CD4-positive, alpha-beta T cell treated with Interferon gamma for 1 hour (primary cell): ENCODE measurements around the gene RILPL1.
"Not testable (repeated sequence)": the region's sequence is repeated elsewhere in the genome, so short reads cannot be mapped to it uniquely, and the experiment has no call there.

Experiments
- DNase-seq: peaks from one replicate; pipeline ENCODE4 v3.0.0-alpha.2; 2020

RILPL1 gene

DNA sequence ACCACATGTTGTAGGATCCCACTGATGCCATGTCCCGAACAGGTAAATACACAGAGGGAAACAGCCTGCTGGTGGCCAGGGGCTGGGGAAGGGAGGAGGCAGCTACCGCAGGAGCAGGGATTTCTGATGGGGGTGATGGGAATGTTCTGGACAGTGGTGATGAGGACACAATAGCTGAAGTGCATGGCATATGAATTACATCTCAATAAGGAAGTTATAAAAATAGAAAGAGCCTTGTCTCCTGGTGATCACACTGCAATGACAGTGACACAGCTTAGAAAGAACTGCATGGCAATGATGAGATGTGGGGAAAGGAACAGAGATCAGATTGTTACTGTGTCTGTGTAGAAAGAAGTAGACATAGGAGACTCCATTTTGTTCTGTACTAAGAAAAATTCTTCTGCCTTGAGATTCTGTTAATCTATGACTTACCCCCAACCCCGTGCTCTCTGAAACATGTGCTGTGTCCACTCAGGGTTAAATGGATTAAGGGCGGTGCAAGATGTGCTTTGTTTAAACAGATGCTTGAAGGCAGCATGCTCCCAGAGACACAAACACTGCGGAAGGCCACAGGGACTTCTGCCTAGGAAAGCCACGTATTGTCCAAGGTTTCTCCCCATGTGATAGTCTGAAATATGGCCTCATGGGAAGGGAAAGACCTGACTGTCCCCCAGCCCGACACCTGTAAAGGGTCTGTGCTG is 41.0 kb downstream of the RILPL1 start:
- DNase-seq, result not testable (repeated sequence)

DNA sequence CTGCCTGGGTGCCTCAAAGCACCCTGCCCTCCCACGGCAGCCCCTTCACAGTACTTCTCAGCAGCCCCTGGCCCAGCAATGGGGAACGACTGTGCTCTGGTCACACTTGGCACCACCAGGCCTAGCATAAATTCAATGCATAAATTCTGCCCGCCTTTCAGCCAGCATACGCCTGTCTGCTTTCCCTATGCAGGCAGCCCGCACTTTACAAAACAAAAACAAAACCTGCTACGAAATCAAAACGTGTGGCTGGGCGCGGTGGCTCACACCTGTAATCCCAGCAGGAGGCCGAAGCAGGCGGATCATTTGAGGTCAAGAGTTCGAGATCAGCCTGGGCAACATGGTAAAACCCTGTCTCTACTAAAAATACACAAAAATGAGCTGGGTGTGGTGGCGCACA is 42.0 kb downstream of the RILPL1 start:
- no peak for DNase-seq

DNA sequence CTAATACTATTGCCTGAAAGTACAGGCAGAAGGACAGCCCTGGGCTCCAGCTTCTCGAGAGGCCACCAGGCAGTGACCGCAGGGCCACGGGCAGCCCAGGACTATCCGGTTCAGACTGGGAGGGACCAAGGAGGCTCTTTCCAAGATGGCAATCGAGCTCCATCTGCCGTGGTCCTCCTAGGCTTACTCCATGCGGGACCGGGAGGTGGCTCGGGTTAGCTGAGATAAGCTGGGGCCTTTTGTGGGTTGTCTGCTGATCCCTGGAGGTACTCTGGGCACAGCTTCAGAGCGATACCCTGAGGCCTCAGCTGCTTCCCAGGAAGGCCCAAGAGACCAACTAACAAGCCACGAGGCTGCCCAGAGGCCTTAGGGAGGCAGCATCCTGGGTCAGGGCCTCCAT is 42.5 kb downstream of the RILPL1 start:
- DNase-seq, result no peak

DNA sequence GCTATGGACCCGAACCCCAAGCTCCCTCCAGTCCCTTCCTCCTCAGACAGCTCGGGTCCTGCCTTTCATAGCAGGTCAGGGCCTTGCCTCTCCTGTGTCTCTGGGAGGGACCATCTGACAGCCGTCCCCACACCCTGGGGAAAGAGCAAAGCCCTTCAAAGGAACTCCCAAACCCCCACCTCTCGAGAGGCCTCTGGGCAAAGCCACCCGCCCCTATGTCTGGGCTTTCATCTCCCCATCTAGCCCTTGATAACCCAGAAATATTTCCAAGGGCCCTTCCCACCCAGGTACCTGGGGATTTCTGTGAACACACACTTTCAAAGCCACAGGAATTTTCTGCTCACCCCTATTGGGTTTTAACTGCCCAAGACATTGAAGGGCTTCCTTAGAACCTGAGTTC is 43.4 kb downstream of the RILPL1 start:
- DNase-seq, result no peak

DNA sequence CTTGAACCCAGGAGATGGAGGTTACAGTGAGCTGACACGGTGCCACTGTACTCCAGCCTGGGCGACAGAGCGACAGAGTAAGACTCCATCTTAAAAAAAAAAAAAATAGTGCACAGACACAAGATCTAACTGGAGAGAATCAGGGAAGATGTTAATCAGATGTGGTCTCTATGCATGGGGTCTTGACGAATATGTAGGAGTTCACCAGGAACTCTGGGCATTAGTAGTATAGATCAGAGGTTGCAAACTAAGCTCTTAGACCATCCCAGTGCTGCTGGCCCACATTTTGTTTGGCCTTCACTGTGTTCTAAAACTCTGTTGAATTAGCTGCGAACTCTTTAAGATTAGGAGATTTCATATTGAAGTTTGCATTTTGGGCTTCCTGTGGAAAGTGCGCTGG is 43.9 kb downstream of the RILPL1 start:
- DNase-seq, result no peak

DNA sequence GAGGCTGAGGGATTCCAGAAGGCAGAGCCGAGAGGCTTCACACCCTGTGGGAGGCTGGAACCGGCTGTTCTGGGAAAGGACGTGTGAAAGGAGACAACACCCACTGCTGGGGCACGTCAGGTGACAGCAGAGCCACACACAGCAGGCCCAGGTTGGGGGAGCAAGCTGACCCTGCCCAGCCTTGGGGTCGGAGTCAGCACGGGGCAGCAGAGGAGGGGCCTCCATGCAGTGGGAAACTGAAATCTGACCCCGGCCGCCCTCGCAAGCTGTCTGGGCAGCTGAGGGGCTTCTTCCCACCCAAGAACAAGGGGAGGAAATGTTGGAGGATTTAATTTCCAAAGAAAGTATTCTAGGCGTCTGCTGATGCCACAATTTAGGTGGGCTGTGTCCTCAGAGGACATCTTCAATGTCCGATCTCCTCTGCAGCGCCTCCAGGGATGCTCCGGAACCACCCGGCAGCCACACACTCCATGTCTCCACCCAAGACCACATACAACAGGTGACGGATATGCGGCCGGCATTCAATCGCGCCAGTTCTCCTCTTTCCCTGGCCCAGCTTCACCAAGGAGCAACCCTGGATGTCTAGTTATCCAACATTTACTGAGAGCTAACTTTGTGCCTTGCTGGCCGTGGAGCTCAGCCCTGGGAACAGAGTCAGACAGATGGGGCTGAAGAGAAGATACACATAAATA is 44.8 kb downstream of the RILPL1 start:
- no peak for DNase-seq

DNA sequence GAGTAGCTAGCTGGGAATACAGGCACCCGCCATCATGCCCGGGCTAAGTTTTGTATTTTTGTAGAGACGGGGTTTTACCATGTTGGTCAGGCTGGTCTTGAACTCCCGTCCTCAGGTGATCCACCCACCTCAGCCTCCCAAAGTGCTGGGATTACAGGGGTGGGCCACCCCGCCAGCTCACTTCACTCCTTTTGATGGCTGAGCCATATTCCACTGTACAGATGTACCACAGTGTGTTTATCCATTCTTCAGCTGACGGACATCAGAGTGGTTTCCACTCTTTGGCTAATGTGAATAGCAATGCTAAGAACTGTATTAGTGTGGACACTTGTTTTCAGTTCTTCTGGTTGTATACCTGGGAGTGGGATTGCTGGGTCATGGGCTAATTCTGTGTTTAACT is 46.1 kb downstream of the RILPL1 start:
- DNase-seq, result no peak

DNA sequence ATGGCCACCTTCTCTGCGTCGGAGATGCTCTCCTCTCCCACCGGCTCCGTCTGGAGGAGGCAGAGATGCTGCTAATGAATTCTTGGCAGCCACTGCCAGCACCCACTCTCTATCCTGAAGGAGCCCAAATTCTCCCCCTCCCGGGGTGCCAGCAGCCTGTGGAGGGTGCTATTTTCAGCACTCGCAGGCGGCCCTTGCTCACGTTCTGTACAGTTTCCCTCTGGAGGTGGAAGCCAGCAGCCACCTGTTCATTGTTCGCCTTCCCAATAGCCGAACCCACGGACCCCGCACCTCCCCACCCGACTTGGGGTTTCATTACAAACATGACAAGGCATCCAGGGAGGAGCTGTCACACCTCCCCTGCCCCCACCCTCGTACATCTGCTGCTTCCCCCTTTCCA is 47.8 kb downstream of the RILPL1 start:
- DNase-seq, result no peak

DNA sequence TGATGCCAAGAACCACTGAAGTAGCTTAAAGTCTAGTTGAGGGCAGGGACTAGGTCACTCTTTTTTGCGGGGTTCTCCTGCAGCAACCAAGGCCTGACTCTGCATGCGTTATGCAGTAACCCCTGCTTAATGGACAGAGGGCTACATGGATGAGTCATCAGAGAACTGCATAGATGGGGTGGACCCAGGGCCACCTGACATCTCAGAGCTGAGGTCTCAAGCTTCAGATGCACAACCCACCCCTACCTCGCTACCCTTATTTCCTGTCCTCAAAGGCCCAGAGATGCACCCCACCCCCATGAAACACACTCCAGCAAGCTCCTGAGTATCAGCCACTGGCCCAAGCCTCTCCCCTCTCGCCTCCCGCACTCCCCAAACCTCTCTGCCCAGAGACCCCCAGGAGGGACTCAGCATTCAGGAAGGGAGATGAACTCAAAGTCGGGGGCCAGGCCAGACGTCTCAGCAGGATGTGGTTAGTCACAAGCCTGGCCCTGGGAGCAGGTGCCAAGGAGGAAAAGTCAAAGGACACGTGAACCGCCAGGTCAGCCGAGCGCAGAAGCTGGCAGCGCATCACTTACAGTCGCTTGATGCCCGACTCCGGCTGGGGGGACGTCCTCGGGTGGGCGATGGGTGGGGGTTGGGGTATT is 49.8 kb downstream of the RILPL1 start:
- DNase-seq, result no peak

DNA sequence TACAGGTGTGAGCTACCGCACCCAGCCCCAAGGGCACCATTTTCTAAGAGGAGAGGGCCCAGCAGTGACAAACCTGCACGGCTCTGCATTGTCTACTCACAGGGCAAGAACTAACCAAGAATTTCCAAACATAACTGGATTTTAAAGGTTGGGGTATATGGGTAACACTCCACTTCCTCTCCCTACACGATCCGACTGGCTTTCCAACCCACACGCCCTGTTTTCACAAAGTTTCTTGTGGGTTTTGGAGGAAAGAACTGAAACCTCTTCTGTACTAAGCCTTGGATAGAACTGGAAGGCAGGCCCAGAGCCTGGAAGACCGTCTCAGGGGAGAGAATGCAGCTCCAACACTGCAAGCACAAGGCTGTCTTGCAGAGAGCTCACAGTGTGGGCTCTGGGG is 50.6 kb downstream of the RILPL1 start:
- DNase-seq, result no peak

DNA sequence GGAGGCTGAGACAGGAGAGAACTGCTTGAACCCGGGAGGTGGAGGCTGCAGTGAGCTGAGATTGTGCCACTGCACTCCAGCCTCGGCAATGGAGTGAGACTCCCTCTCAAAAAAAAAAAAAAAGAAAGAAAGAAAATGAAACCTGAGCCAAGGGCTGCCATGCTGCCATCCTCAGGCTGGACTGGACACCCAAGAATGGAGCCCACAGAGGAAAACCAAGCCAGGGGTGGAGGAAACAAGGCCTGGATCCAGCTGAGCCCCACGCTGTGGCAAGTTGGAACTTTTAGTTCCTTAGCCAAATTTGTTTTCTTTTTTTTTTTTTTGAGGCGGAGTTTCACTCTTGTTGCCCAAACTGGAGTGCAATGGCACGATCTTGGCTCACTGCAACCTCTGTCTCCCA is 52.3 kb downstream of the RILPL1 start:
- not testable (repeated sequence) for DNase-seq

DNA sequence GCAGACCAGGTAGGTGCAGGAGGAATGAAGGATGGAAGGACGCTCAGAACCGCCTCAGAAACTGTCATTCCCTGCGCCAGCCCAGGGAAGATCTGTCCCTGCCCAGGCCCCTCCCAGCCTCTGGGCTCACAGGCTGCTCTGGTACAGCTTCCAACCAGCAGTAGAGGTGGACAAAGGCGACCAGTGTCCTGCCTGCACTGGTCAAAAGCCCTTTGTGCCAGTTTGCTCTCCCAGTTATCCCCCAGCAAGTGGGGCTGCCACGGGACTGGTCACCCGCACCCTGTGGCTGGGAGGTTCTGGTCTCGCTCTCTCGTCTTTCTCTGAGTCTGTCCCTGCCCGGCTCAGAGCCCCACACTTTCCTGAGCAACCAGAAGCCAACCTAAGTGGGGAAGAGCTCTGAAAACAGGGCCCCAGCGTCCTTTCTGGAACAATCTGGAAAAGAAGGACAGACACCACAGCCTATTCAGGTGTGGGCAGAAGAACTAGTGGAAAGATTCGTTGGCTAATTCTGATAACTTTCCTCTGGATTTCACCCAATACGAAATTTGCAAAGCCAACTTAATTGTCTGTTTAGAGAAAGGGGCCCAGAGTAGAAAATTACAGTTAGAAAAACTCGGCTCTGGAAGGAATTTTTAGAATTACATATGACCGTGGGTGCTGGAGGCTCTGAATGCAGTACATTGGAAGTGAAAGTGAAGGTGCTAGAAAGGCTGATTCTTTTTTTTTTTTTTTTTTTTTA is 53.9 kb downstream of the RILPL1 start:
- DNase-seq, result no peak

DNA sequence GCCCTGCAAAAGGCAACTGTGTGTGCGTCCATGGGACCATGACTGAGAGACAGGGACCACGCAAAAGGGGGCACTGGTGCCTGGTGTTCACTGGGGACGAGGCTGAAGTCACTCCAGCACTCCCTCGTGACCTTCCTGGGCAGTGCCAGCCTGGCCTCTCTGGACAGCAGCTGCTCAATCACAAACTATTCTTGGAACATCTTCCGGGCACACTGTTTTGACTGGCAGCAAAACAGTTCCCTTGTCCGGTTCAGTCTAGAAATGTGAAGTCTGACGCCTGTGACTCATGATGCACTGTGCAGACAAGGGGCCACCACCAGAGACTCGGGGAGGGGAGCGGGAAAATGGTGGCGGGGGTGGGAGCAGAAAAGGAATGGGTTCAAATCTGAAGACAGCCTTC is 54.8 kb downstream of the RILPL1 start:
- no peak for DNase-seq

DNA sequence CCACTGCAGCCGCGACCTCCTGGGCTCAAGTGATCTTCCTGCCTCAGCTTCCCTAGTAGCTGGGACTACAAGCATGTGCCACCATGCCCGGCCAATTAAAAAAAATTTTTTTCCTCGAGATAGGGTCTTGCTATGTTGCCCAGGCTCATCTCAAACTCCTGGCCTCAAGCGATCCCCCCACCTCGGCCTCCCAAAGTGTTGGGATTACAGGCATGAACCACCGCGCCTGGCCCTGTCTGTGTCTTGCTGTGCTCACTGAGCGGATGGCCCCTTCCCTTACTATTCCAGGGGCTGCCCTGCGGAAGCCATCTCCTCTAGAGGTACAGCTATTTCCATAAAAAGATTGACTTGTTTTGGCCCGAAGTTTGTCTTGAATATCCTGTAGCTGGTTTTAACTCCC is 55.5 kb downstream of the RILPL1 start:
- no peak for DNase-seq

DNA sequence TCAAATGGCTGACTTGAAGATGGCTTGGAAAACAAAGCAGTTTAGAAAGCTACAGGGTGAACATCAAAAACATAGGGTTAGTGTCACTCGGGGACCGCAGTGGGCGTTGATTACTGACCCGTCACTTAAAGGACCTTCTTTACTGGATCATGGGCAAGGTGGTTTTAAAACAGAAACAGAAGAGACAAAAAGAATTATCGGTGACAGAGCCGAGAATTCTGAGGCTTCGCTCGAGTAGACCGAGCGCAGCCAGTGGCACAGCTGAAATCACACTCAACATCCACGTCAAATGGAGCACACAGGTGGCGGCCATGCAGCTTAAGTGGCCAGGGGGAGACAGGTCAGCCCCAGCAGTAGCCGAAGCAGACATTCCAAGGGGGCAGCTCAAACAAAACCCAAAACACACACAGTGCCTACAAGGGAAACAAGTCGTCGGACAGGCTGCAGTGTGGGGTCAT is 58.2 kb downstream of the RILPL1 start:
- DNase-seq, result no peak

DNA sequence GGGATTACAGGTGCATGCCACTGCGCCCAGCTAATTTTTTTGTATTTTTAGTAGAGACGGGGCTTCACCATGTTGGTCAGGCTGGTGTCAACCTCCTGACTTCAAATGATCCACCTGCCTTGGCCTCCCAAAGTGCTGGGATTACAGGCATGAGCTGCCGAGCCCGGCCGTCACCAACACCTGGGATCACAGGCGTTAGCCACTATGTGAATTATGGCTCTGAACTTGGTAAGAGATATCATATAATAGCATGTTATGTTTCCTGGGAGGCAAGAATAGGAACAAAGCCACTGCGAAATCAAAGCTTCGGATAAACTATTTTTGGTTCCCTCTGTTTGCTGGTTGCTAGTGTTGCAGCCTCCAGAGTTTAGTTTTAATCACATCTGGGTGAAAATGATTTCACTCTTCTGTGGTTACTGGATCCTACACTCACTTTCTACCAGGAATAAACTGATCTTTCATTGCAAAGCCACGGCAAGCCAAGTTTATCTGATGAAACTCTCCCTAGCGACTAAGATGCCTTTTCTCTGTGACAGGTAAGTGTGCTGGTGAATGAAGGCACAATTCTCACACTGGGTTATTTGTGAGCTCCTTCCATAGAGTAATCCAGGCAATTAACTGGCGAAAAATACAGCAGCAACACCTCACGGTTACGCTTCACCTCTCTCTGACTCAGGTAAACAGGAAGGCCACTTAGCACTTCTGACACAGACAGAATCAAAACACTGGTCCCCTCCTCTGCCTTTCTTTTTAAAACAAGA is 58.9 kb downstream of the RILPL1 start:
- no peak for DNase-seq

DNA sequence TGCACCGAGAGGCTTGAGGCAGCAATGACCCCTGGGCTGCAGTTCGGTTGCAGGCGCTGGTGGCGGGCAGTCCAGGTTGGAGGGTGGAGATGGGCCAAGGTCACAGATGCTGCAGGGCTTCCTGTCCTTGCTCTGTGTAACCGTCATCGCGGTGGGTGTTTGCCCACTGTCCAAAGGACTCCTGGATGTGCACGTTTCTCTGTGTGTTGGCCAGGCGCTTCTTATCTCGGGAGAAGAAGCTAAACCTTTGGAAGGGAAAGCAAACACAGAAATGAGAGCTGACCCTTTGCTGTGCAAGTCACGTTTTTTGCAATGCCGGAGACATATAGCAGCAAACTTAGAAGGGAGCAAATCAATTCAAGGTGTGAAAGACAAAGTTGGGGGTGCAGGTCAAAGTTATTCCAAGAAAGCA is 61.1 kb downstream of the RILPL1 start:
- no peak for DNase-seq

DNA sequence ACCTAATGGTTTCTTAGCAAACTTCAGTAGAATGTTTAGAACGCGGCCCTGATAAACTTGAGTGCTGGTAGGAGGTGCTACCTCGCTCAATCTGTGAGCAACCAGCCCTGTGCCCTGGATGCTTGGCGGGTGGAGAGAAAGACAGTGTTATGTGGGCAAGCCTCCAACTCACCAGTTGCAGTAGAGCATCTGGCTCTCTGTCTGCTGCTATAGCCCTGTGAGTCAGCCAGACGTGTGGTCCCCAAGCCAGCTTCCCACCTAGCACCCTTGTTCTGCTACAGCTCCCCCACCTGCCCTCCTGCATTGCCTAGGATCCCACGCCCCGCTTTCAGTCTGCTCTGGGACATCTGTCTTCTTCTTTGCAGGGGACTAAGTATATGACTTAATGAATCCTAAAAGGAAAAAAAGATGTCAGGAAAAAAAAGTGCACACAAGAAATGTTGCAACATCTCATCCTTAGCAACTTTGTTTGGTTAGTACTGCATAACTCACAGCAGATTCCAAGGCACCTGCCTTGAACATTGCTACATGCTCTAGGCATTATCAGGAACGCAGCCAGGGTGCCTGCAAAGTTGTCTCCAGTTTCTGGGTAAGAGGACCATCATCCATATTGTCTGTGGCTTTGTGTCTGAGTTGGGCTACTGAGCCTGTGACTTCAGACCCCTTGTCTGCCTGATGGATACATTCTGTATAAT is 62.0 kb downstream of the RILPL1 start:
- DNase-seq, result no peak

DNA sequence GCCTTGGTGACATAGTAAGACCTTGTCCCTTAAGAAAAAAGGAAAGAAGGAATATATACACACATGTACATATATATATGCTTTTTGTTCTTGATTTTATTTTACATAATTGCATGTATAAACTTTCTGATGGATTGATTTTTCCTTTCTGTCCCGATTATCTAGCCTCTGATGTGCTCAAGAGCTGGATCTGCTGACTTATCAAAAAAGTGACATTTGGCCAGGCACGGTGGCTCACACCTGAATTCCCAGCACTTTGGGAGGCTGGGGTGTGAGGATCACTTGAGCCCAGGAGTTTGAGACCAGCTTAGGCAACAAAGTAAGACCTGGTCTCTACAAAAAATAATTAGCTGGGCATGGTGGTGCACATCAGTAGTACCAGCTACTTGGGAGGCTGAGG is 63.5 kb downstream of the RILPL1 start:
- DNase-seq, result no peak

DNA sequence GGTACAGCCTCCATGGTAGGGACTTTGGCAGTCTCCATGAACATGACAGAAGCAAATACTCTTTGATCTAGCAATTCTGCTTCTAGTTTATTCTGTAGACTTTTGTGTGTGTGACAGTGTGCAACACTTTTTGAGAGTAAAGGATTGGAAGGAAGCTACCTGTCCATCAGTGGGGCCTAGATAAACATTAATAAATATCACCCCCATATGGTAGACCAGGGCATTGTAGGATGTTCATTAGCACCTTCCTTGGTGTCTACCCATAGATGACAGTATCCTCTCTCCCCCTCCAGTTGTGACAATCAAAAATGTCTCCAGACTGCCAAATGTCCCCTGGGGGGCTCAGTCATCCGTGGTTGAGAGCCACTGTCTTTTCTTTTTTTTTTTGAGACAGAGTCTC is 64.7 kb downstream of the RILPL1 start:
- DNase-seq, result no peak

DNA sequence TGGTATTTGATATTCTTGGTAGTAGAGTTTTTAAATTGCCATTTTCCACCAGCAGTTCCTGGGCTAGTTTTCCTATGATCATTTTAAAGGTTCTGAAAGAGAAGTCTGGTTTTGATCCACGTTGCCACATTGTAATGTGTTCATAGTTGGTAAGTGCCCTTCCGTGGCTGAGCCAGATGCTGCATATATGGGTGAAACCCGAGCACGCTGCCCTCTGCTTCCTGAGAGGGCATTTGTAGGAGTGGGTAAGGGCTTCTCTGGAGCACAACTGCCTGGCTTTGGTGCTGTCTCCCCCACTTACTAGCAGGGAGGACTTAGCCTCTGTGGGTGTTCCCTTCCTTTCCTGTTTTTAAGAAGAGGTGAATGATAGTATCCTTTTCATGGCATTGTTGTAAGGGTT is 68.4 kb downstream of the RILPL1 start:
- DNase-seq, result no peak

DNA sequence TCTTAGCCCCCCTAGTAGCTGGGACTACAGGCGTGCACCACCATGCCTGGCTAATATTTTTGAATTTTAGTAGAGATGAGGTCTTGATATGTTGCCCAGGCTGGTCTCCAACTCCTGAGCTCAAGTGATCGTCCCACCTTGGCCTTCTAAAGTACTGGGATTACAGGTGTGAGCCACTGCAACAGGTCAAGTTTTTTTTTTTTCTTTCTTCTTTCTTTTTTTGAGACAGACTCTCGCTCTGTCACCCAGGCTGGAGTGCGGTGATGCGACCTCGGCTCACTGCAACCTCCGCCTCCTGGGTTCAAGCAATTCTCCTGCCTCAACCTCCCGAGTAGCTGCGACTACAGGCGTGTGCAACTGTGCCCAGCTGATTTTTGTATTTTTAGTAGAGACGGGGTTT is 70.3 kb downstream of the RILPL1 start:
- not testable (repeated sequence) for DNase-seq
